OCI-LY1 (cell line): ENCODE results near the gene SDK1.

Source experiments
- H2AFZ ChIP-seq: fragments of 200-600 bp; sonication (generic), shearing (Covaris generic); 2 replicates; pipeline ENCODE4 v1.6.0; 2014; ENCODE audit warnings: antibody characterized with exemption, mild to moderate bottlenecking, low read length
- H3F3A ChIP-seq: fragments of 200-600 bp; sonication (generic), shearing (Covaris generic); 2 replicates; pipeline ENCODE4 v1.6.0; 2014; ENCODE audit warnings: mild to moderate bottlenecking, antibody characterized with exemption, low read length, moderate library complexity; ENCODE audit not compliant: insufficient read depth
- H3K27ac ChIP-seq: fragments of 200-600 bp; sonication (generic); 2 replicates; pipeline ENCODE4 v1.5.1; 2014; ENCODE audit warnings: low read length, mixed run types, mild to moderate bottlenecking, low read depth; ENCODE audit not compliant: poor library complexity, severe bottlenecking
- H3K27me3 ChIP-seq: fragments of 200-600 bp; sonication (generic); 2 replicates; pipeline ENCODE4 v1.6.0; 2014; ENCODE audit warnings: antibody characterized with exemption, mild to moderate bottlenecking, low read length, moderate library complexity; ENCODE audit not compliant: insufficient read depth
- H3K36me3 ChIP-seq: fragments of 200-600 bp; sonication (generic); 2 replicates; pipeline ENCODE4 v1.6.1; 2014; ENCODE audit warnings: mild to moderate bottlenecking, antibody characterized with exemption, low read length, moderate library complexity, mixed read lengths; ENCODE audit not compliant: insufficient read depth
- H3K4me1 ChIP-seq: fragments of 200-600 bp; sonication (generic); 2 replicates; pipeline ENCODE4 v1.5.1; 2014; ENCODE audit warnings: mild to moderate bottlenecking, low read length, moderate library complexity; ENCODE audit not compliant: insufficient read depth, severe bottlenecking
- H3K4me2 ChIP-seq: fragments of 200-600 bp; sonication (generic), shearing (Covaris generic); 2 replicates; pipeline ENCODE4 v1.6.1; 2014; ENCODE audit warnings: low read length
- H3K4me3 ChIP-seq: fragments of 200-600 bp; sonication (generic); 2 replicates; pipeline ENCODE4 v1.5.1; 2014; ENCODE audit warnings: low read length, low read depth, mild to moderate bottlenecking, mixed read lengths; ENCODE audit not compliant: poor library complexity, severe bottlenecking
- H3K79me2 ChIP-seq: fragments of 200-600 bp; shearing (Covaris generic); 2 replicates; pipeline ENCODE4 v1.6.1; 2016; ENCODE audit warnings: mixed run types, low read length, mixed read lengths; ENCODE audit not compliant: insufficient read depth
- H3K9ac ChIP-seq: fragments of 200-600 bp; sonication (generic), shearing (Covaris generic); 2 replicates; pipeline ENCODE4 v1.6.1; 2014; ENCODE audit warnings: mild to moderate bottlenecking, low read length, mixed read lengths
- H3K9me2 ChIP-seq: fragments of 200-600 bp; sonication (generic), shearing (Covaris generic); 2 replicates; pipeline ENCODE4 v1.6.1; 2014; ENCODE audit warnings: low read depth, mild to moderate bottlenecking, low read length, mixed read lengths
- H3K9me3 ChIP-seq: fragments of 200-600 bp; shearing (Covaris generic); 2 replicates; pipeline ENCODE4 v1.6.1; 2014; ENCODE audit warnings: low read length, mixed read lengths
- H4K20me1 ChIP-seq: fragments of 200-600 bp; sonication (generic), shearing (Covaris generic); 2 replicates; pipeline ENCODE4 v1.6.0; 2016; ENCODE audit warnings: mild to moderate bottlenecking, low read length; ENCODE audit not compliant: insufficient read depth
- CTCF ChIP-seq: fragments of 200-600 bp; sonication (generic), shearing (Covaris generic); IDR thresholded peaks from 2 replicates; pipeline ENCODE4 v1.5.1; 2017; ENCODE audit warnings: mild to moderate bottlenecking, antibody characterized with exemption, low read length, moderate library complexity, mixed read lengths
- EZH2 ChIP-seq: fragments of 200-600 bp; sonication (generic), shearing (Covaris generic); IDR thresholded peaks from 2 replicates; pipeline ENCODE4 v1.8.0; 2017; ENCODE audit warnings: borderline replicate concordance, mixed run types, mild to moderate bottlenecking, antibody characterized with exemption, low read length, moderate library complexity, mixed read lengths

Gene SDK1

GRCh38 chr7:3971323-3971722 lies 670.3 kb downstream of the SDK1 start:
- Histone ChIP-seq H3K9me2 (no peaks in the 10 kb centered on the region), H3K79me2 (no peaks in the 10 kb centered on the region), H3K36me3 (peaks cover 49% of the 10 kb centered on the region), H2AFZ (no peak overlapping the region), H3F3A (no peaks in the 10 kb centered on the region), H3K4me2 (no peak overlapping the region), H4K20me1 (no peaks in the 10 kb centered on the region), H3K9ac (no peak overlapping the region), H3K4me1 (no peaks in the 10 kb centered on the region), H3K9me3 (no peaks in the 10 kb centered on the region), H3K4me3 (no peak overlapping the region), H3K27ac (no peak overlapping the region), H3K27me3 (no peaks in the 10 kb centered on the region)
- TF ChIP-seq CTCF (no peak), EZH2 (no peak)

DNA sequence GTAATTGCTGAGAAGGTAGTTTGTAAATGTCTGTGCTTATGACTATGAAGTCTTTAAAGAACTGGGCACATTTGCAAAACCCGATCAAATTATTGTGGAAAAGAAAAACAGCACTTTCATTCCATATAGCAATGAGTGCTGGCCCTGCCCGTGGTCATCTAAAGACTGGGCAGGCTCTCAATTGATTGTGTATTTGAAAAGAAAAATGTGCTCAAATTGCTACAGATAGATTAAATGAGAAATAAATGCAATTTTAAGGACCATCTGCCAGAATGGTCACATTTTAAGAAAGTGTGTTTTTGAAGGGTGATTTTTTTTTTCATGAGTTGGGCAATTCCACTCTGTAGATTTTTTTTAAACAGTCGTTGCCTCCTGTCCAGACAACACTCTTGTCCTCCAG lies 672.2 kb downstream of the SDK1 start:
- Histone ChIP-seq H3K27me3 (no peaks in the 10 kb centered on the region), H4K20me1 (no peaks in the 10 kb centered on the region), H3K27ac (no peak overlapping the region), H3K79me2 (no peaks in the 10 kb centered on the region), H2AFZ (no peak overlapping the region), H3K9ac (no peak overlapping the region), H3K4me2 (no peak overlapping the region), H3K9me3 (no peaks in the 10 kb centered on the region), H3K4me1 (no peaks in the 10 kb centered on the region), H3K36me3 (peaks cover 41% of the 10 kb centered on the region), H3F3A (no peaks in the 10 kb centered on the region), H3K9me2 (no peaks in the 10 kb centered on the region), H3K4me3 (no peak overlapping the region)
- TF ChIP-seq EZH2 (no peak), CTCF (no peak)

GRCh38 chr7:3974329-3974728 lies 673.3 kb downstream of the SDK1 start:
- no peaks in the 10 kb centered on the region for H3K9me2 ChIP-seq
- H3K79me2 ChIP-seq, result no peaks in the 10 kb centered on the region
- no peaks in the 10 kb centered on the region for H3K9me3 ChIP-seq
- H3K27me3 ChIP-seq, result no peaks in the 10 kb centered on the region
- H3K27ac ChIP-seq, result no peak overlapping the region
- H3K4me3 ChIP-seq, result no peak overlapping the region
- no peak overlapping the region for H3K4me2 ChIP-seq
- no peak for TF ChIP-seq EZH2
- TF ChIP-seq CTCF, result no peak
- H3K36me3 ChIP-seq, result peaks cover 31% of the 10 kb centered on the region
- H3K4me1 ChIP-seq, result no peaks in the 10 kb centered on the region
- H3F3A ChIP-seq, result no peaks in the 10 kb centered on the region
- H2AFZ ChIP-seq, result no peak overlapping the region
- H3K9ac ChIP-seq, result no peak overlapping the region
- no peaks in the 10 kb centered on the region for H4K20me1 ChIP-seq
